Mesothelial cell of epicardium (in vitro differentiated cells): ENCODE results near the gene SYNE4. TPM values are rescaled to one million over a fixed set of nuclear protein-coding genes. Genes with fewer than 3 reads are reported as not detected.

Source experiments
- DNase-seq, 2 experiments: peaks; one replicate each; pipeline ENCODE4 v3.0.0; 2021; ENCODE audit warnings: low spot score in 2 of 2; ENCODE audit not compliant: unreplicated experiment in 2 of 2
- H3K27ac Mint-ChIP-seq: 2 replicates; pipeline ENCODE4 v1.8.0; 2021; ENCODE audit warnings: mixed read lengths
- H3K27me3 Mint-ChIP-seq: 2 replicates; pipeline ENCODE4 v1.8.0; 2021; ENCODE audit warnings: low read depth, mixed read lengths
- H3K36me3 Mint-ChIP-seq: 2 replicates; pipeline ENCODE4 v1.8.0; 2021; ENCODE audit warnings: mixed read lengths
- H3K4me1 Mint-ChIP-seq: 2 replicates; pipeline ENCODE4 v1.8.0; 2021; ENCODE audit warnings: mixed read lengths
- H3K4me3 Mint-ChIP-seq: 2 replicates; pipeline ENCODE4 v1.8.0; 2021; ENCODE audit warnings: mild to moderate bottlenecking, moderate library complexity, mixed read lengths
- H3K9me3 Mint-ChIP-seq: 2 replicates; pipeline ENCODE4 v1.8.0; 2021; ENCODE audit warnings: mixed read lengths
- total RNA-seq: library from RNA; stranded (reverse); gene quantifications from 3 replicates; pipeline ENCODE4 v1.2.1, GENCODE V29; 2021
- TF ChIP-seq, protein P1 (sequence below): fragments of 200-600 bp; sonication (generic); IDR thresholded peaks from one replicate; pipeline ENCODE4 v1.5.0; 2021; ENCODE audit warnings: antibody characterized with exemption; ENCODE audit not compliant: unreplicated experiment

SYNE4 gene
- total RNA-seq, 1 donor from 2014 or later, result 17.0 TPM

GRCh38 chr19:36051236-36051635 lies 42.6 kb upstream of the SYNE4 start:
- Mint-ChIP-seq H3K4me3 (peak overlapping the region; percentile 41), H3K4me1 (peaks cover 21% of the 10 kb centered on the region), H3K27me3 (no peaks in the 10 kb centered on the region), H3K36me3 (peaks cover 6% of the 10 kb centered on the region), H3K27ac (peak overlapping the region; percentile 74), H3K9me3 (peaks cover under 1% of the 10 kb centered on the region)
- TF ChIP-seq, protein P1, sequence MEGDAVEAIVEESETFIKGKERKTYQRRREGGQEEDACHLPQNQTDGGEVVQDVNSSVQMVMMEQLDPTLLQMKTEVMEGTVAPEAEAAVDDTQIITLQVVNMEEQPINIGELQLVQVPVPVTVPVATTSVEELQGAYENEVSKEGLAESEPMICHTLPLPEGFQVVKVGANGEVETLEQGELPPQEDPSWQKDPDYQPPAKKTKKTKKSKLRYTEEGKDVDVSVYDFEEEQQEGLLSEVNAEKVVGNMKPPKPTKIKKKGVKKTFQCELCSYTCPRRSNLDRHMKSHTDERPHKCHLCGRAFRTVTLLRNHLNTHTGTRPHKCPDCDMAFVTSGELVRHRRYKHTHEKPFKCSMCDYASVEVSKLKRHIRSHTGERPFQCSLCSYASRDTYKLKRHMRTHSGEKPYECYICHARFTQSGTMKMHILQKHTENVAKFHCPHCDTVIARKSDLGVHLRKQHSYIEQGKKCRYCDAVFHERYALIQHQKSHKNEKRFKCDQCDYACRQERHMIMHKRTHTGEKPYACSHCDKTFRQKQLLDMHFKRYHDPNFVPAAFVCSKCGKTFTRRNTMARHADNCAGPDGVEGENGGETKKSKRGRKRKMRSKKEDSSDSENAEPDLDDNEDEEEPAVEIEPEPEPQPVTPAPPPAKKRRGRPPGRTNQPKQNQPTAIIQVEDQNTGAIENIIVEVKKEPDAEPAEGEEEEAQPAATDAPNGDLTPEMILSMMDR, result no peak
- DNase-seq, result no peak

- Mint-ChIP-seq H3K4me1 (peaks cover 12% of the 10 kb centered on the region), H3K4me3 (no peak overlapping the region), H3K9me3 (peaks cover 6% of the 10 kb centered on the region), H3K36me3 (peaks cover 14% of the 10 kb centered on the region), H3K27me3 (no peaks in the 10 kb centered on the region), H3K27ac (no peak overlapping the region)
- TF ChIP-seq, protein P1, result no peak
- DNase-seq, result no peak
Observed at GRCh38 chr19:36049080-36049698, 40.6 kb upstream of the SYNE4 start.

GRCh38 chr19:36047835-36048234 lies 39.2 kb upstream of the SYNE4 start:
- Mint-ChIP-seq H3K36me3 (peaks cover 14% of the 10 kb centered on the region), H3K27me3 (no peaks in the 10 kb centered on the region), H3K4me1 (peaks cover 10% of the 10 kb centered on the region), H3K4me3 (no peak overlapping the region), H3K9me3 (peaks cover 6% of the 10 kb centered on the region), H3K27ac (no peak overlapping the region)
- no peak for DNase-seq
- TF ChIP-seq, protein P1, result no peak

GRCh38 chr19:36046443-36047050 lies 37.9 kb upstream of the SYNE4 start:
- Mint-ChIP-seq H3K4me3 (no peak overlapping the region), H3K4me1 (peaks cover 19% of the 10 kb centered on the region), H3K36me3 (peaks cover 14% of the 10 kb centered on the region), H3K27me3 (no peaks in the 10 kb centered on the region), H3K27ac (no peak overlapping the region), H3K9me3 (peaks cover 6% of the 10 kb centered on the region)
- TF ChIP-seq, protein P1, result no peak
- no peak for DNase-seq

GRCh38 chr19:36043952-36044351 lies 35.3 kb upstream of the SYNE4 start:
- Mint-ChIP-seq H3K27ac (no peak overlapping the region), H3K27me3 (no peaks in the 10 kb centered on the region), H3K36me3 (peaks cover 16% of the 10 kb centered on the region), H3K9me3 (peaks cover 6% of the 10 kb centered on the region), H3K4me1 (peaks cover 20% of the 10 kb centered on the region), H3K4me3 (no peak overlapping the region)
- TF ChIP-seq, protein P1, result no peak
- no peak for DNase-seq
